SK-N-SH treated with all-trans-retinoic acid at 6 μM for 48 hours (cell line): ENCODE data around the gene TAF1C.

Source experiments
- ATAC-seq: fragments of 200-7000 bp; cut with Tn5 transposase; 3 replicates; pipeline ENCODE4 v1.9.1; 2020; ENCODE audit warnings: mild to moderate bottlenecking, moderate library complexity
- ARNTL ChIP-seq: fragments of 450-650 bp; formaldehyde crosslinking; IDR thresholded peaks from 2 replicates; pipeline ENCODE4 v1.5.0; 2020; ENCODE audit warnings: low read depth, mild to moderate bottlenecking, moderate library complexity, borderline replicate concordance
- BACH2 ChIP-seq: fragments of 250-450 bp; sonication (Bioruptor Pico); IDR thresholded peaks from 2 replicates; pipeline ENCODE4 v1.9.0; 2021; ENCODE audit warnings: mild to moderate bottlenecking, borderline replicate concordance
- CSDC2 ChIP-seq: fragments of 250-450 bp; sonication (Bioruptor Pico); IDR thresholded peaks from 2 replicates; pipeline ENCODE4 v1.5.0; 2020; ENCODE audit warnings: mild to moderate bottlenecking, moderate library complexity
- CSRNP3 ChIP-seq: fragments of 250-450 bp; sonication (Bioruptor Pico); IDR thresholded peaks from 2 replicates; pipeline ENCODE4 v1.5.1; 2021; ENCODE audit warnings: mild to moderate bottlenecking, moderate library complexity
- ESRRG ChIP-seq: fragments of 250-450 bp; sonication (Bioruptor Pico); IDR thresholded peaks from 2 replicates; pipeline ENCODE4 v1.6.1; 2021; ENCODE audit warnings: mild to moderate bottlenecking
- ISL1 ChIP-seq: fragments of 250-450 bp; sonication (Bioruptor Pico); IDR thresholded peaks from 2 replicates; pipeline ENCODE4 v2.1.2; 2022; ENCODE audit warnings: mild to moderate bottlenecking, moderate library complexity
- OSR1 ChIP-seq: fragments of 250-450 bp; sonication (Bioruptor Pico); IDR thresholded peaks from 2 replicates; pipeline ENCODE4 v1.8.0; 2022; ENCODE audit warnings: moderate library complexity, mild to moderate bottlenecking, inconsistent platforms
- POU6F1 ChIP-seq: fragments of 250-450 bp; sonication (Bioruptor Pico); IDR thresholded peaks from 2 replicates; pipeline ENCODE4 v1.8.0; 2021; ENCODE audit warnings: low read depth, mild to moderate bottlenecking, moderate library complexity, borderline replicate concordance
- RARB ChIP-seq: fragments of 250-450 bp; sonication (Bioruptor Pico); IDR thresholded peaks from 2 replicates; pipeline ENCODE4 v1.8.0; 2021; ENCODE audit warnings: mild to moderate bottlenecking, moderate library complexity
- SNAI2 ChIP-seq: fragments of 250-450 bp; sonication (Bioruptor Pico); IDR thresholded peaks from 2 replicates; pipeline ENCODE4 v1.5.0; 2020; ENCODE audit warnings: mild to moderate bottlenecking, moderate library complexity
- TCF4 ChIP-seq: fragments of 250-450 bp; sonication (Bioruptor Pico); IDR thresholded peaks from 2 replicates; pipeline ENCODE4 v1.8.0; 2021; ENCODE audit warnings: mild to moderate bottlenecking, moderate library complexity, borderline replicate concordance
- TSHZ2 ChIP-seq: fragments of 250-450 bp; sonication (Bioruptor Pico); IDR thresholded peaks from 2 replicates; pipeline ENCODE4 v1.5.0; 2020; ENCODE audit warnings: mild to moderate bottlenecking, moderate library complexity
- ZC3H10 ChIP-seq: fragments of 250-450 bp; sonication (Bioruptor Pico); IDR thresholded peaks from 2 replicates; pipeline ENCODE4 v1.5.1; 2021; ENCODE audit warnings: mild to moderate bottlenecking, moderate library complexity
- ZFP3 ChIP-seq: fragments of 250-450 bp; sonication (Bioruptor Pico); IDR thresholded peaks from 2 replicates; pipeline ENCODE4 v1.5.0; 2020; ENCODE audit warnings: mild to moderate bottlenecking, moderate library complexity
- ZFP30 ChIP-seq: fragments of 450-650 bp; formaldehyde crosslinking; IDR thresholded peaks from 2 replicates; pipeline ENCODE4 v1.5.0; 2022; ENCODE audit warnings: mild to moderate bottlenecking, moderate library complexity
- ZNF565 ChIP-seq: fragments of 450-650 bp; formaldehyde crosslinking; conservative IDR thresholded peaks from 2 replicates; pipeline ENCODE4 v1.5.0; 2020; ENCODE audit warnings: low read depth, mild to moderate bottlenecking, moderate library complexity
- TF ChIP-seq, protein P1 (sequence below): fragments of 250-450 bp; sonication (Bioruptor Pico); IDR thresholded peaks from 2 replicates; pipeline ENCODE4 v1.5.1; 2020; ENCODE audit warnings: low read depth, mild to moderate bottlenecking, moderate library complexity
- TF ChIP-seq, protein P2 (sequence below): fragments of 250-450 bp; sonication (Bioruptor Pico); IDR thresholded peaks from 2 replicates; pipeline ENCODE4 v1.8.0; 2020; ENCODE audit warnings: mild to moderate bottlenecking, moderate library complexity, borderline replicate concordance

The TAF1C gene, protein sequence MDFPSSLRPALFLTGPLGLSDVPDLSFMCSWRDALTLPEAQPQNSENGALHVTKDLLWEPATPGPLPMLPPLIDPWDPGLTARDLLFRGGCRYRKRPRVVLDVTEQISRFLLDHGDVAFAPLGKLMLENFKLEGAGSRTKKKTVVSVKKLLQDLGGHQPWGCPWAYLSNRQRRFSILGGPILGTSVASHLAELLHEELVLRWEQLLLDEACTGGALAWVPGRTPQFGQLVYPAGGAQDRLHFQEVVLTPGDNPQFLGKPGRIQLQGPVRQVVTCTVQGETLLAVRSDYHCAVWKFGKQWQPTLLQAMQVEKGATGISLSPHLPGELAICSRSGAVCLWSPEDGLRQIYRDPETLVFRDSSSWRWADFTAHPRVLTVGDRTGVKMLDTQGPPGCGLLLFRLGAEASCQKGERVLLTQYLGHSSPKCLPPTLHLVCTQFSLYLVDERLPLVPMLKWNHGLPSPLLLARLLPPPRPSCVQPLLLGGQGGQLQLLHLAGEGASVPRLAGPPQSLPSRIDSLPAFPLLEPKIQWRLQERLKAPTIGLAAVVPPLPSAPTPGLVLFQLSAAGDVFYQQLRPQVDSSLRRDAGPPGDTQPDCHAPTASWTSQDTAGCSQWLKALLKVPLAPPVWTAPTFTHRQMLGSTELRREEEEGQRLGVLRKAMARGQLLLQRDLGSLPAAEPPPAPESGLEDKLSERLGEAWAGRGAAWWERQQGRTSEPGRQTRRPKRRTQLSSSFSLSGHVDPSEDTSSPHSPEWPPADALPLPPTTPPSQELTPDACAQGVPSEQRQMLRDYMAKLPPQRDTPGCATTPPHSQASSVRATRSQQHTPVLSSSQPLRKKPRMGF

GRCh38 chr16:84186685-84187437, at the start of gene TAF1C:
Gene TAF1C (minus strand): TSS chr16:84187057. CDS start chr16:84184988, 2,069 bp downstream.
- ATAC-seq: peak; percentile 96
- no peak for TF ChIP-seq BACH2 (CRISPR knock-in tag)
- TF ChIP-seq POU6F1 (CRISPR knock-in tag): no peak
- 0 out of 2 replicates have a peak, but pooled peaks have one; percentile 67 for TF ChIP-seq CSDC2 (CRISPR knock-in tag)
- peak; percentile 53; the same call in 1 of the 2 replicates for TF ChIP-seq TSHZ2 (CRISPR knock-in tag)
- TF ChIP-seq, protein P1, sequence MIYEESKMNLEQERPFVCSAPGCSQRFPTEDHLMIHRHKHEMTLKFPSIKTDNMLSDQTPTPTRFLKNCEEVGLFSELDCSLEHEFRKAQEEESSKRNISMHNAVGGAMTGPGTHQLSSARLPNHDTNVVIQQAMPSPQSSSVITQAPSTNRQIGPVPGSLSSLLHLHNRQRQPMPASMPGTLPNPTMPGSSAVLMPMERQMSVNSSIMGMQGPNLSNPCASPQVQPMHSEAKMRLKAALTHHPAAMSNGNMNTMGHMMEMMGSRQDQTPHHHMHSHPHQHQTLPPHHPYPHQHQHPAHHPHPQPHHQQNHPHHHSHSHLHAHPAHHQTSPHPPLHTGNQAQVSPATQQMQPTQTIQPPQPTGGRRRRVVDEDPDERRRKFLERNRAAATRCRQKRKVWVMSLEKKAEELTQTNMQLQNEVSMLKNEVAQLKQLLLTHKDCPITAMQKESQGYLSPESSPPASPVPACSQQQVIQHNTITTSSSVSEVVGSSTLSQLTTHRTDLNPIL (CRISPR knock-in tag): no peak
- 0 out of 2 replicates have a peak, but pooled peaks have one; percentile 40 for TF ChIP-seq ZFP3 (CRISPR knock-in tag)
- no peak for TF ChIP-seq OSR1 (CRISPR knock-in tag)

- TF ChIP-seq ZFP3 (CRISPR knock-in tag) (0 out of 2 replicates have a peak, but pooled peaks have one; percentile 24), ISL1 (CRISPR knock-in tag) (peak; percentile 14; the same call in 1 of the 2 replicates), CSDC2 (CRISPR knock-in tag) (0 out of 2 replicates have a peak, but pooled peaks have one; percentile 25), SNAI2 (CRISPR knock-in tag) (no peak), POU6F1 (CRISPR knock-in tag) (no peak), ZNF565 (CRISPR knock-in tag) (no peak)
Measured at GRCh38 chr16:84234321-84235241, 47.7 kb upstream of the TAF1C start.

GRCh38 chr16:84233748-84234147, 46.9 kb upstream of the TAF1C start:
- ATAC-seq: no peak
- TF ChIP-seq ESRRG (CRISPR knock-in tag): no peak
- TF ChIP-seq CSRNP3 (CRISPR knock-in tag): no peak
- TF ChIP-seq POU6F1 (CRISPR knock-in tag): no peak
- TF ChIP-seq ARNTL: no peak
- TF ChIP-seq ZFP3 (CRISPR knock-in tag): no peak
- TF ChIP-seq ZC3H10 (CRISPR knock-in tag): no peak
- no peak for TF ChIP-seq TCF4 (CRISPR knock-in tag)
- TF ChIP-seq, protein P2, sequence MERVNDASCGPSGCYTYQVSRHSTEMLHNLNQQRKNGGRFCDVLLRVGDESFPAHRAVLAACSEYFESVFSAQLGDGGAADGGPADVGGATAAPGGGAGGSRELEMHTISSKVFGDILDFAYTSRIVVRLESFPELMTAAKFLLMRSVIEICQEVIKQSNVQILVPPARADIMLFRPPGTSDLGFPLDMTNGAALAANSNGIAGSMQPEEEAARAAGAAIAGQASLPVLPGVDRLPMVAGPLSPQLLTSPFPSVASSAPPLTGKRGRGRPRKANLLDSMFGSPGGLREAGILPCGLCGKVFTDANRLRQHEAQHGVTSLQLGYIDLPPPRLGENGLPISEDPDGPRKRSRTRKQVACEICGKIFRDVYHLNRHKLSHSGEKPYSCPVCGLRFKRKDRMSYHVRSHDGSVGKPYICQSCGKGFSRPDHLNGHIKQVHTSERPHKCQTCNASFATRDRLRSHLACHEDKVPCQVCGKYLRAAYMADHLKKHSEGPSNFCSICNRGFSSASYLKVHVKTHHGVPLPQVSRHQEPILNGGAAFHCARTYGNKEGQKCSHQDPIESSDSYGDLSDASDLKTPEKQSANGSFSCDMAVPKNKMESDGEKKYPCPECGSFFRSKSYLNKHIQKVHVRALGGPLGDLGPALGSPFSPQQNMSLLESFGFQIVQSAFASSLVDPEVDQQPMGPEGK (CRISPR knock-in tag): no peak
- TF ChIP-seq BACH2 (CRISPR knock-in tag): no peak
- TF ChIP-seq OSR1 (CRISPR knock-in tag): no peak
- TF ChIP-seq ISL1 (CRISPR knock-in tag): no peak
- no peak for TF ChIP-seq ZFP30 (CRISPR knock-in tag)
- no peak for TF ChIP-seq RARB

More at GRCh38 chr16:84234321-84235241, 47.7 kb upstream of the TAF1C start:
- ATAC-seq: no peak; the same call in 1 of the 3 replicates
